Renal pelvis (tissue), 12 donors: Measurements from ENCODE around the gene SH3RF2. TPM values are rescaled to one million over a fixed set of nuclear protein-coding genes. Genes with fewer than 3 reads are reported as not detected.
"Not testable (repeated sequence)": the region's sequence is repeated elsewhere in the genome, so short reads cannot be mapped to it uniquely, and the experiment has no call there.

ENCODE experiments used
- DNase-seq: peaks from one replicate; pipeline ENCODE4 v3.0.0-alpha.2; 2013
- long read RNA-seq, 16 experiments: transcript quantifications; one replicate each; lab custom pipeline, GENCODE V29; 2026
- polyA plus RNA-seq, 3 donors: library from polyadenylated mRNA; unstranded; fragments of 120-200 nt; gene quantifications; one replicate each; pipeline ENCODE4 v1.2.1, GENCODE V29; 2013; ENCODE audit not compliant: insufficient read length in 3 of 3

SH3RF2 gene
- 1 to 10 TPM; 4.8 to 9.1 (median 7.7) TPM for polyA plus RNA-seq
- long read RNA-seq, donor 1: 0 reads
- long read RNA-seq, donor 2: 0 reads
- long read RNA-seq, donor 3: 0 reads
- long read RNA-seq, donor 4: 0 reads
- long read RNA-seq, donor 5: 0 reads
- long read RNA-seq, donor 6: 0 reads
- long read RNA-seq, donor 7: 0 reads
- long read RNA-seq, donor 8: 0 reads
- long read RNA-seq, donor 9: 0 reads
- long read RNA-seq, donor 10: 0 reads
- long read RNA-seq, donor 11: 0 reads
- long read RNA-seq, donor 12: 0 reads
- long read RNA-seq, donor 13: 0 reads
- long read RNA-seq, donor 14: 0 reads
- long read RNA-seq, donor 15, partial matches to known transcripts: 8 of 9 reads
- long read RNA-seq, donor 15, other reads (novel, unspliced or antisense): 0 of 9 reads
- long read RNA-seq, donor 16: 0 reads

GRCh38 chr5:145936401-145937131, at the start of gene SH3RF2:
Gene SH3RF2, plus strand, starts transcription at chr5:145936578. Its CDS starts 1,351 bp downstream, at chr5:145937929.
- peak; percentile 77 for DNase-seq

GRCh38 chr5:145887217-145887616, 49.2 kb upstream of the SH3RF2 start:
- DNase-seq: no peak

- DNase-seq: peak; percentile 20
Measured at GRCh38 chr5:145887976-145888574, 48.3 kb upstream of the SH3RF2 start.

- no peak for DNase-seq
Measured at GRCh38 chr5:145889611-145890010, 46.8 kb upstream of the SH3RF2 start.

- DNase-seq: not testable (repeated sequence)
Measured at GRCh38 chr5:145891378-145891777, 45.0 kb upstream of the SH3RF2 start.

- no peak for DNase-seq
Measured at GRCh38 chr5:145898171-145898570, 38.2 kb upstream of the SH3RF2 start.

GRCh38 chr5:145902421-145902820, 34.0 kb upstream of the SH3RF2 start:
- no peak for DNase-seq

GRCh38 chr5:145903113-145903512, 33.3 kb upstream of the SH3RF2 start:
- no peak for DNase-seq

GRCh38 chr5:145903867-145904266, 32.5 kb upstream of the SH3RF2 start:
- DNase-seq: no peak

- no peak for DNase-seq
Measured at GRCh38 chr5:145904743-145905142, 31.6 kb upstream of the SH3RF2 start.

- DNase-seq: no peak
Measured at GRCh38 chr5:145906401-145906800, 30.0 kb upstream of the SH3RF2 start.

- no peak for DNase-seq
Measured at GRCh38 chr5:145908206-145908960, 28.0 kb upstream of the SH3RF2 start.

GRCh38 chr5:145911164-145911563, 25.2 kb upstream of the SH3RF2 start:
- DNase-seq: no peak

GRCh38 chr5:145912019-145912418, 24.4 kb upstream of the SH3RF2 start:
- no peak for DNase-seq

- DNase-seq: no peak
Measured at GRCh38 chr5:145912594-145912993, 23.8 kb upstream of the SH3RF2 start.

GRCh38 chr5:145913701-145914100, 22.7 kb upstream of the SH3RF2 start:
- no peak for DNase-seq

- DNase-seq: no peak
Measured at GRCh38 chr5:145915970-145916638, 20.3 kb upstream of the SH3RF2 start.

- DNase-seq: no peak
Measured at GRCh38 chr5:145917288-145917687, 19.1 kb upstream of the SH3RF2 start.

GRCh38 chr5:145918397-145918796, 18.0 kb upstream of the SH3RF2 start:
- DNase-seq: no peak

- no peak for DNase-seq
Measured at GRCh38 chr5:145919413-145919812, 17.0 kb upstream of the SH3RF2 start.

GRCh38 chr5:145920542-145921210, 15.7 kb upstream of the SH3RF2 start:
- no peak for DNase-seq
